H1 (cell line): ENCODE results near the gene PTPN3.

ENCODE experiments used
- ATF2 ChIP-seq: IDR thresholded peaks from 2 replicates; pipeline ENCODE4 v1.6.1; 2012; ENCODE audit warnings: low read length, inconsistent platforms
- EP300 ChIP-seq, 2 experiments: IDR thresholded peaks; 1 replicate in 1 of 2; 2 replicates in 1 of 2; pipeline ENCODE4 v1.6.1; 2011 to 2012; ENCODE audit warnings: low read depth in 2 of 2, low read length in 2 of 2, mild to moderate bottlenecking in 2 of 2, borderline replicate concordance in 1 of 2, inconsistent platforms in 1 of 2, moderate library complexity in 1 of 2
- MAX ChIP-seq: IDR thresholded peaks from 2 replicates; pipeline ENCODE4 v1.6.1; 2012; ENCODE audit warnings: inconsistent platforms
- NRF1 ChIP-seq: IDR thresholded peaks from 2 replicates; pipeline ENCODE4 v1.6.1; 2011; ENCODE audit warnings: mild to moderate bottlenecking, low read depth, low read length, improper control_type of control experiment
- POLR2A ChIP-seq, 2 experiments: IDR thresholded peaks; 1 replicate in 1 of 2; 2 replicates in 1 of 2; pipeline ENCODE4 v1.6.1; 2011; ENCODE audit warnings: low read depth in 2 of 2, low read length in 2 of 2, mild to moderate bottlenecking in 2 of 2; ENCODE audit errors: control extremely low read depth in 1 of 2
- RFX5 ChIP-seq: IDR thresholded peaks from 2 replicates; pipeline ENCODE4 v1.6.1; 2011; ENCODE audit warnings: low read depth, low read length, improper control_type of control experiment, borderline replicate concordance
- SIN3A ChIP-seq, 2 experiments: IDR thresholded peaks in 1 of 2; conservative IDR thresholded peaks in 1 of 2; 2 replicates each; pipeline ENCODE4 v1.6.1; 2011 to 2012; ENCODE audit warnings: low read length in 2 of 2, improper control_type of control experiment in 1 of 2, low read depth in 1 of 2, mild to moderate bottlenecking in 1 of 2
- SP4 ChIP-seq: IDR thresholded peaks from 2 replicates; pipeline ENCODE4 v1.6.1; 2012; ENCODE audit warnings: low read length, inconsistent platforms
- YY1 ChIP-seq: IDR thresholded peaks from 2 replicates; pipeline ENCODE4 v1.6.1; 2011; ENCODE audit warnings: low read depth, mild to moderate bottlenecking, low read length
- TF ChIP-seq, protein P1 (sequence below), 3 experiments: IDR thresholded peaks; 1 replicate in 2 of 3; 2 replicates in 1 of 3; pipeline versions ENCODE4 v1.5.1 to v1.6.1; 2011; ENCODE audit warnings: low read length in 3 of 3, mild to moderate bottlenecking in 3 of 3, inconsistent platforms in 2 of 3, low read depth in 1 of 3, moderate library complexity in 1 of 3; ENCODE audit not compliant: insufficient read depth in 1 of 3; ENCODE audit errors: control extremely low read depth in 1 of 3

GRCh38 chr9:109346904-109347303 lies 151.2 kb downstream of the PTPN3 start:
- no peak for TF ChIP-seq MAX
- TF ChIP-seq POLR2A (IDR thresholded peaks at IDR 0.05; ENCODE audit: control extremely low read depth in 1 of 2, low read depth in 2 of 2, low read length in 2 of 2), result no peak
- TF ChIP-seq, protein P1, sequence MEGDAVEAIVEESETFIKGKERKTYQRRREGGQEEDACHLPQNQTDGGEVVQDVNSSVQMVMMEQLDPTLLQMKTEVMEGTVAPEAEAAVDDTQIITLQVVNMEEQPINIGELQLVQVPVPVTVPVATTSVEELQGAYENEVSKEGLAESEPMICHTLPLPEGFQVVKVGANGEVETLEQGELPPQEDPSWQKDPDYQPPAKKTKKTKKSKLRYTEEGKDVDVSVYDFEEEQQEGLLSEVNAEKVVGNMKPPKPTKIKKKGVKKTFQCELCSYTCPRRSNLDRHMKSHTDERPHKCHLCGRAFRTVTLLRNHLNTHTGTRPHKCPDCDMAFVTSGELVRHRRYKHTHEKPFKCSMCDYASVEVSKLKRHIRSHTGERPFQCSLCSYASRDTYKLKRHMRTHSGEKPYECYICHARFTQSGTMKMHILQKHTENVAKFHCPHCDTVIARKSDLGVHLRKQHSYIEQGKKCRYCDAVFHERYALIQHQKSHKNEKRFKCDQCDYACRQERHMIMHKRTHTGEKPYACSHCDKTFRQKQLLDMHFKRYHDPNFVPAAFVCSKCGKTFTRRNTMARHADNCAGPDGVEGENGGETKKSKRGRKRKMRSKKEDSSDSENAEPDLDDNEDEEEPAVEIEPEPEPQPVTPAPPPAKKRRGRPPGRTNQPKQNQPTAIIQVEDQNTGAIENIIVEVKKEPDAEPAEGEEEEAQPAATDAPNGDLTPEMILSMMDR (IDR thresholded peaks at IDR 0.05; ENCODE audit: control extremely low read depth in 1 of 3, insufficient read depth in 1 of 3, low read depth in 1 of 3, low read length in 3 of 3), result no peak
- no peak for TF ChIP-seq YY1
- TF ChIP-seq ATF2, result no peak
- TF ChIP-seq EP300 (IDR thresholded peaks at IDR 0.05; ENCODE audit: borderline replicate concordance in 1 of 2, low read depth in 2 of 2, low read length in 2 of 2), result no peak
- TF ChIP-seq NRF1, result no peak
- no peak for TF ChIP-seq RFX5
- TF ChIP-seq SIN3A (conservative IDR thresholded peaks at IDR 0.05 in 1 of 2, IDR thresholded peaks at IDR 0.05 in 1 of 2; ENCODE audit: low read depth in 1 of 2, low read length in 2 of 2), result no peak
- no peak for TF ChIP-seq SP4
